ENCODE measurements around the gene CDH12.

The CDH12 gene

GRCh38 chr5:22514231-22514630 is 338.9 kb downstream of the CDH12 start:
- Histone ChIP-seq H3K4me3 (ENCODE audit: low read depth in 1 of 2, low read length in 1 of 2) (no peak overlapping the region), H3K9me3 (no peaks in the 10 kb centered on the region), H3K36me3 (no peaks in the 10 kb centered on the region), H3K27me3 (no peaks in the 10 kb centered on the region), H3K27ac (no peak overlapping the region), H3K4me1 (ENCODE audit: control insufficient read depth in 1 of 2, insufficient read depth in 1 of 2, low read depth in 1 of 2, low read length in 1 of 2) (no peaks in the 10 kb centered on the region)
- TF ChIP-seq, protein P1, sequence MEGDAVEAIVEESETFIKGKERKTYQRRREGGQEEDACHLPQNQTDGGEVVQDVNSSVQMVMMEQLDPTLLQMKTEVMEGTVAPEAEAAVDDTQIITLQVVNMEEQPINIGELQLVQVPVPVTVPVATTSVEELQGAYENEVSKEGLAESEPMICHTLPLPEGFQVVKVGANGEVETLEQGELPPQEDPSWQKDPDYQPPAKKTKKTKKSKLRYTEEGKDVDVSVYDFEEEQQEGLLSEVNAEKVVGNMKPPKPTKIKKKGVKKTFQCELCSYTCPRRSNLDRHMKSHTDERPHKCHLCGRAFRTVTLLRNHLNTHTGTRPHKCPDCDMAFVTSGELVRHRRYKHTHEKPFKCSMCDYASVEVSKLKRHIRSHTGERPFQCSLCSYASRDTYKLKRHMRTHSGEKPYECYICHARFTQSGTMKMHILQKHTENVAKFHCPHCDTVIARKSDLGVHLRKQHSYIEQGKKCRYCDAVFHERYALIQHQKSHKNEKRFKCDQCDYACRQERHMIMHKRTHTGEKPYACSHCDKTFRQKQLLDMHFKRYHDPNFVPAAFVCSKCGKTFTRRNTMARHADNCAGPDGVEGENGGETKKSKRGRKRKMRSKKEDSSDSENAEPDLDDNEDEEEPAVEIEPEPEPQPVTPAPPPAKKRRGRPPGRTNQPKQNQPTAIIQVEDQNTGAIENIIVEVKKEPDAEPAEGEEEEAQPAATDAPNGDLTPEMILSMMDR (IDR thresholded peaks at IDR 0.05), result no peak

- H3K9me3 ChIP-seq, result no peaks in the 10 kb centered on the region
- H3K4me3 ChIP-seq (ENCODE audit: low read depth in 1 of 2, low read length in 1 of 2), result no peak overlapping the region
- H3K27me3 ChIP-seq, result no peaks in the 10 kb centered on the region
- H3K4me1 ChIP-seq (ENCODE audit: control insufficient read depth in 1 of 2, insufficient read depth in 1 of 2, low read depth in 1 of 2, low read length in 1 of 2), result no peaks in the 10 kb centered on the region
- no peaks in the 10 kb centered on the region for H3K36me3 ChIP-seq
- no peak overlapping the region for H3K27ac ChIP-seq
- TF ChIP-seq, protein P1 (IDR thresholded peaks at IDR 0.05), result no peak
Measured at GRCh38 chr5:22505891-22506290, 347.3 kb downstream of the CDH12 start.

DNA sequence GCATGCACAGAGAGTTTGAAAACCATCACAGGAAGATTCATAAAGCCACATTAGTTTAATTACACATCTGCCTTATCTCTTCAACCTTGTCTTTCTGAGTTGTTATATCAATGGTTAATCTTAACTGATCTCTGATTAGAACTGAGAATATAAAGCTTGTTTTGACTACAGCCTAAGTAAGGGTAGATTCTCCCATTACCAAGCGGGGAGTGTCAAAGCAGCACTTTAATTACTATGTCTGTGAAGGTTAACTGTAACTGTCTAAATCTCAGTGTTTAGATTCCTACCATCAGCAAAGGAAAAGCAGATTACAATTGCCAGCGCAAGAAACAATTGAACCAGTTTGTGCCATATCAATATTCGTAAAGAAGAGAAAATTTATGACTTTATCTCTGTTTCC is 348.7 kb downstream of the CDH12 start:
- H3K4me3 ChIP-seq (ENCODE audit: low read depth in 1 of 2, low read length in 1 of 2), result no peak overlapping the region
- H3K4me1 ChIP-seq (ENCODE audit: control insufficient read depth in 1 of 2, insufficient read depth in 1 of 2, low read depth in 1 of 2, low read length in 1 of 2), result no peaks in the 10 kb centered on the region
- H3K9me3 ChIP-seq, result no peaks in the 10 kb centered on the region
- no peaks in the 10 kb centered on the region for H3K27me3 ChIP-seq
- no peak overlapping the region for H3K27ac ChIP-seq
- TF ChIP-seq, protein P1 (IDR thresholded peaks at IDR 0.05), result no peak
- no peaks in the 10 kb centered on the region for H3K36me3 ChIP-seq

- H3K4me3 ChIP-seq (ENCODE audit: low read depth in 1 of 2, low read length in 1 of 2), result no peak overlapping the region
- H3K27ac ChIP-seq, result no peak overlapping the region
- H3K36me3 ChIP-seq, result no peaks in the 10 kb centered on the region
- no peaks in the 10 kb centered on the region for H3K9me3 ChIP-seq
- TF ChIP-seq, protein P1 (IDR thresholded peaks at IDR 0.05), result no peak
- no peaks in the 10 kb centered on the region for H3K4me1 ChIP-seq (ENCODE audit: control insufficient read depth in 1 of 2, insufficient read depth in 1 of 2, low read depth in 1 of 2, low read length in 1 of 2)
- no peaks in the 10 kb centered on the region for H3K27me3 ChIP-seq
Measured at GRCh38 chr5:22500556-22500955, 352.6 kb downstream of the CDH12 start.

DNA sequence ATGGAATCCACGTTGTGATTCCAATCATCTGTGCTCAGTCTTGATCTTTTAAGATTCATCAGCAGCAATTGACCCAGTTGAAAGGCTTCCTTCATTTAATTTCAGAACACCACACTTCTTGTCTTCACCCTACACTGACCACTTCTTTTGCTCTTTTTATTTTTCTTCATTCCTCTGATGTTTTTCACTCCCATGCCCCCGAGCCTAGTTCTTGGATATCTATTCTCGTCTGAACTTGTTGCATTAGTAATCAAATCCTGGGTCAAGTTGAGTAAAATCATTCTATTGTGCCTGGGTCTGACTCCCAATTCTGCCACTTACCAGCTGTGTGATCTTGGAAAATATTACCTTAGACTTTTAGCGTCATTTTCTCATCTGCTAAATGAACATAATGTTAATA is 356.5 kb downstream of the CDH12 start:
- Histone ChIP-seq H3K27me3 (no peaks in the 10 kb centered on the region), H3K36me3 (no peaks in the 10 kb centered on the region), H3K27ac (no peak overlapping the region), H3K9me3 (no peaks in the 10 kb centered on the region), H3K4me1 (ENCODE audit: control insufficient read depth in 1 of 2, insufficient read depth in 1 of 2, low read depth in 1 of 2, low read length in 1 of 2) (no peaks in the 10 kb centered on the region), H3K4me3 (ENCODE audit: low read depth in 1 of 2, low read length in 1 of 2) (no peak overlapping the region)
- TF ChIP-seq, protein P1 (IDR thresholded peaks at IDR 0.05), result no peak

All from neutrophil (primary cell).